NCI-H1930 (cell line): Measurements from ENCODE around the gene CD300H.

ENCODE experiments used
- DNase-seq, 2 experiments: peaks; one replicate each; lab custom pipeline; 2025; lab: John Stamatoyannopoulos, UW

Gene CD300H

GRCh38 chr17:74567397-74567796 lies at the start of gene CD300H:
CD300H (minus strand) TSS chr17:74567509.
- no peak for DNase-seq

- no peak for DNase-seq
Measured at GRCh38 chr17:74616696-74617095, 49.4 kb upstream of the CD300H start.

- DNase-seq: no peak
Measured at GRCh38 chr17:74612046-74612445, 44.7 kb upstream of the CD300H start.

DNA sequence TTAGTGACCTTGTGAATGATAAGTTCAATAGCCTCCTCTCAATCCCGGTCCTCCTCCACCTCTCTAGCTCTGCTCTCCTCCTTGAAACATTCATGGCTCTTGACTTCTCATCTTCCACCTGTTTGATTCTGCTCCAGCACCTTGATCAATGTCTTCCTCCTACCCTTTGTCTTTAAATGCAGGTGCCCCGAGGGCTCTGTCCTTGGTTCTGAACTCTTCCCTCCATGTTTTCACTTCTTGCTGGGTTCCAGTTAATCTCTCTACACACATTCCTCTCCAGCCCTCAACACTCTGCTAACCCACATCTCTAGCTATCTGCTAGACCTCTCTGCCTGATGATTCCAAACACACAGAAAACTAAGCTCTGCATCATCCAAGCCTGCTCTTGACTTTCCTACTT lies 42.8 kb upstream of the CD300H start:
- no peak for DNase-seq

GRCh38 chr17:74608511-74608910 lies 41.2 kb upstream of the CD300H start:
- DNase-seq: no peak

DNA sequence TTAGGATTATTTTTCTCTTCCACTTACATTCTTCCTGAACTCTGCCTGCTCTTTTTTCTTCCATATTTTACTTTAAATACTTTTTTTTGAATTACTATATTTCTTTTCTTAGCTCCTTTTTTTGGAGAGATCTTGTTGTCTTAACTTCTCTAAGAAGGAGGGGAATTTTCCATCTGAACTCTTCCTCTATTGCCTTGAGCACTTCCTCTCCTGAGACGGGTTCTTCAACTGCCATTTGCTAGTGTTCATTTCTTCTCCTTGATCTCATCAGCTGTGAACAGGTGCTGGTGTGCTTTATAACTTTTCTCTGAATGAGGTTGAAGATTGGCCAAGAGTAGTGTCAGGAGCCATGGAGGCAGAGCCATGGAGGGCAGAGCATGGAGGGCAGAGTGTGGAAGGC lies 39.9 kb upstream of the CD300H start:
- no peak for DNase-seq

DNA sequence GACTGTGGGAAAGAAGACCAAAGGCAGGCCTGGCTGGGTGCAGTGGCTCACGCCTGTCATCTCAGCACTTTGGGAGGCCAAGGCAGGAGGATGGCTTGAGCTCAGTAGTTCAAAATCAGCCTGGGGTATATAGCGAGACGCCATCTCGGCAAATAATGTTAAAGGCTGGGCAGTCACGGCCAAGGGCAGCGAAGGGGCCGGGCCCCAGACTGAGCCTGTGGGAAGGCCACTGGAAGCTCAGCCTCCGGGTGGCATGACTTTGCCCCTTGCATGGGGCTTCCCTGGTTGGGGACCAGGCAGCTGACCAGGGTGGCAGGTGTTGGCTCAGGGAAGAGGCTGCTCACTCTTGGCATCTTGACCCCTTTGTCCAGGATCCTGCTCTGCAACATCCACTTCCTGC lies 38.7 kb upstream of the CD300H start:
- DNase-seq: no peak

DNA sequence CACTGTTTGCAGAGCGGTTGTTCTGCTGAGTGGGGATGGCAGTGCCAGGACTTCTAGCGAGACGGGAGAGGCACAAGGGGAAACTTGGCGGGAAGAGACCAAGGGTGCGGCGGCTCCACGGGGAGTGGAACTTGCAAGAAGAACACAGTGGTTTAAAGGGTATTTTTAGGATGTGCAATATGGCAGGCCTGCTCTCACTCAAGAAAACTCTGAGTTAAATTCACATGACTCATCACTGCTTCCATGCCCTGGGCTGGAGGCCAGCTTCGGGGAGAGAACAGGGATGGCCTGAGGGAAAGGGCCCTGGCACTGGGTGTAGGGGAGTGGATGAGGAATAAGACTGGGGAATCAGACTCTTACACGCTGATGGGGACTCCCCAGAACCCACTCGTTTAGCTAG lies 38.1 kb upstream of the CD300H start:
- DNase-seq: no peak

GRCh38 chr17:74604761-74605160 lies 37.5 kb upstream of the CD300H start:
- no peak for DNase-seq

DNA sequence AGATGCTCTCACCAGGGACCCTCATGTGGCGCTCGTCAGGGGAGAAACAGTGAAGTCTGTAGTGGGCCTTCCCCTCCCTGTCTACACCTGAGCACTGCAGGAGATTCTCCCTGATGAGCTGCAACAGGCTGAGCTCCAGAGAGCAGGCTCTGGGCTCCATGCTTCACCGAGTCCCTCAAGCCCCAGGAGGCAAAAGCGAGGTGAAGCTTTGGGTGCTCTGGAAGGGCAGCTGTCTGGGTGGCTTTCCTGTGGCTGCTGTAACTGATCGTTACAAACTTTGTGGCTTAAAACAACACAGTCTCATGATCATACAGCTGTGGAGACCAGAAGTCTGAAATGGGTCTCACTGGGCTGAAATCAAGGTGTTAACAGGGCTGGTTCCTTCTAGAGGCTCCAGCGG lies 36.9 kb upstream of the CD300H start:
- no peak for DNase-seq

- no peak for DNase-seq
Measured at GRCh38 chr17:74603746-74604145, 36.4 kb upstream of the CD300H start.

- DNase-seq: no peak
Measured at GRCh38 chr17:74603037-74603635, 35.8 kb upstream of the CD300H start.

DNA sequence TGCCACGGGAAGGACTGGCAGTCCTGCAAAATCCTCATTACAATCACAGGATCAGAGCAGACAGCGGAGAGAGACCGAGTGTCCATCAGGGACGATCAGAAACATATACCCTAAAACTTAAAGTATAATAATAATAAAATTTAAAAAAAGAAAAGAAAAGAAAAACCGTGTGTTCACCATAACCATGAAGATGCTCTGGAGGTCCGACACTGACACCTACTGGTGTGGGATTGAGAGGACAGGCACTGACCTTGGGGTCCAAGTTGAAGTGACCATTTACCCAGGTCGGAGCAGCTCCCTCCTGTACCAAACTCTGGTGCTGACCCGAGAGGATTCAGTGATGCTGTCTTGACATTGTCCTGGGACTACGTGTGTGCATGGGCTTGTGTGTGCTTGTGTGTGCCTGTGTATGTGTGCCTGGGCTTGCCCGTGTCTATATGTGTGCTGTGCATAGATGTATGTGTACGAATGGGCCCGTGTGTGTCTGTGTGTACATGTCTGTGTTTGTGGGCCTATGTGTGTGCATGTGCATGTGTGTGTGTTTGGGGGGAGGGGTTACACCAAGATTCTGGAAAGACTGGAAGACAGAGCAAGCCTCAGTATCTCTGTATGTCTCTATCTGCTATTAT lies 34.7 kb upstream of the CD300H start:
- no peak for DNase-seq

GRCh38 chr17:74599448-74599939 lies 32.2 kb upstream of the CD300H start:
- no peak for DNase-seq

DNA sequence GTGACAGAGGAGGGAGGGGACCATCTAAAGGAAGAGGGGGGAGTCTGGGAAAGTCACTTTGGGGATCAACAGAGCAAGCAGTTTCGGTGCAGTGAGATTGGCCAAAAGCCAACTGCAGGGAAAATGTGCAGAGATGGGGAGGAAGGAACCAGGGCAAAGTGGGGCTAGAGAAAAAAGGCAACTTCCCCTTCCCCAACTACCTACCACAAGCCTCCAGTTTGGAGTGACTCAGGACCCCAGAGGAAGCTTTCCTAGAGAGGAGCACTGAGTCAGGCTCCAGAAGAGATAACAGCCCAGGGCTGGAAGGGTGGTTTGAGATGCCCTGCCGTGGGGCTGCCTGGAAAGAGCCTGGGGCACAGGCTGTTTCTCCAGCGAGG lies 31.7 kb upstream of the CD300H start:
- no peak for DNase-seq

- no peak for DNase-seq
Measured at GRCh38 chr17:74598346-74599022, 31.2 kb upstream of the CD300H start.

- peak in 1 of 2 experiments; percentile 17 for DNase-seq
Measured at GRCh38 chr17:74597069-74597790, 29.9 kb upstream of the CD300H start.

DNA sequence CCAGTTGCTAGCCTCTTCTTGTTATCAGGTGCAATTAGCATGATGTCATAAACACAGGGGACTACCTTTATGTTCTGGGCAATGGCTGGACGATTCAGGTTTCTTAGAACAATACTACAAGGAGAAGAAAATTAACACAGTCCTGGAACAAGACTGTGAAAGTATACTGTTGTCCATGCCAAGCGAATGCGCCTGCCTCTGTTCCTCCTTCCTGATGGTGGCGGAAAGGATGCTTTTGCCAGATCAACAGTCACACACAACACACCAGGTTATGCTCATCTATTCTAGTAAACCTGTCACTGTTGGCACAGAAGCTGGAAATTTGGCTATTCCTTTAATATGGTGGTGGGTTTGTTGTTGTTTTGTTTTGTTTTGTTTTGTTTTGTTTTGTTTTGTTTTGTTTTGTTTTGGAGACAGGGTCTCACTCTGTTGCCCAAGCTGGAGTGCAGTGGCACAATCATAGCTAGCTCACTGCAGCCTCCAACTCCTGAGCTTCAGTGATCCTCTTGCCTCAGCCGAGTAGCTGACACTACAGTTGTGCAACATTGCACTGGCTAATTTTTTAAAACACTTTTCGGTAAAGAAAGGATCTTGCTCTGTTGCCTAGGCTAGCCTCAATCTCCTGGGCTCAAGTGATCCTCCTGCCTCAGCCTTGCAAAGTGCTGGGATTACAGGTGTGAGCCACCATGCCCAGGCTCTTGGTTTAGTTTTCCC lies 27.9 kb upstream of the CD300H start:
- no peak for DNase-seq

DNA sequence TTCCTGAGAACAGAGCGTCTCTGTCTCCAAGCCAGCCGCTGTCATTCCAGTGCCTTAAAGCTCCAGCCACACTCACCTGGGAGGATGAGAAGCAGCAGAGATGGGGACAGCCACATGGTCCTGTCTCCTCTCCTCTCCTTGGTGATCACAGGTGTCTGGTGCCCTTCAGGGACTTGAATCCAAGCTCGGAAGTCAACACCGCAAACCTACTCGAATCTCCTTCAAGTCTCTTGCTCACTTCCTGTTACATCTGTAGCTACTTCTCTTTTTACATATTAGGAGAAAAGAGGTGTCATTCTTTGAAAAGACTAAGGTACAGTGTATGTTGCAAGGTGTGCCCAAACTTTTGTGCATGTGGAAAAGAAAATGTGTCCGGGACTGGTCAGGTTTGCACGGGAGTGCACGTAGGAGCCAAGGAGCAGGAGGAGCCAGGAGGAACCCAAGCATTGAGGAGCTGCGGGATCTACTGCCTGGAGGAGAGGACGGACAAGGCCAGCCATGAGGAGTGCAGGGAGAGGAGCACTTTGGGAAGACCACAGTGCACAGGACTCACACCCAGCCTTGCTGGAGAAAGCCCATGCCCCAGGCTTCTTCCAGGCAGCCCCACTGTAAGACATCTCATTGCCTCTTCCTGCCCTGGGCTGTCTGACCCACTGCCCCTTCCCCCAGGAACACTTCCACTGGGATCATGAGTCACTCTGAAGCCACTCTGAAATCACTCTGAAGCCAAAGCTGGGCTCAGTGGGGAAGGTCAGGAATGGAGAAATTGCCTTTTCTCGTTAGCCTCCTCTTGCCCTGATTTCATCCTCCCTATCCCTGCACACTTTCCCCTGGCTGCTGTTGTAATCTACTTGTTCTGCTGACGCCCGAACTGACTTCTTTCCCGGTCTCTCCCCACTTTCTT lies 25.0 kb upstream of the CD300H start, which contains the start of gene CD300LD:
TSS of gene CD300LD (minus strand) at position 197 of the 904 bp plus-strand sequence. CDS start at position 116, 81 bp downstream.
- no peak for DNase-seq

DNA sequence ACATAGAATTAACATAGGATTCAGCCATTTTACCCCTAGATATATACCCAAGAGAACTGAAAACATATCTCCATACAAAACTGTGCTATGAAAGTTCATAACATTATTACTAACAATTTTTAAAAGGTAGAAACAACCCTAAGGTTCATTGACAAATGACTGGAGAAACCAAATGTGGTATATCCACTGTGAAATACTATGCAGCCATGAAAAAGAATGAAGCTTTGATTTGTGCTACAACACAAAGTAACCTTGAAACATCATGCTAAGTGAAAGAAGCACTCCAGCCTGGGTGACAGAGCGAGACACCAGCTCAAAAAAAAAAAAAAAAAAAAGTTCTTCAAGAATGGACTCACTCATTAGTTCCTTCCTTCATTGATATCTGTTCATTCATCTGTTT lies 24.2 kb upstream of the CD300H start:
- no peak for DNase-seq

- no peak for DNase-seq
Measured at GRCh38 chr17:74585711-74586110, 18.4 kb upstream of the CD300H start.
